Sciatic nerve (tissue), 2 donors: Measurements from ENCODE around the gene C9orf153. TPM values are rescaled to one million over a fixed set of nuclear protein-coding genes. Genes with fewer than 3 reads are reported as not detected.
A peak's percentile ranks its signal among the peaks of the same experiment; 100 is the strongest.
"Not testable (repeated sequence)": the region's sequence is repeated elsewhere in the genome, so short reads cannot be mapped to it uniquely, and the experiment has no call there.

Source experiments
- ATAC-seq: fragments of 200-7000 bp; cut with Tn5 transposase; one replicate; pipeline ENCODE4 v1.9.1; 2020; ENCODE audit warnings: mild to moderate bottlenecking, moderate library complexity
- DNase-seq: peaks from one replicate; pipeline ENCODE4 v3.0.0-alpha.2; 2020; ENCODE audit warnings: low spot score
- intact Hi-C: fragments of 100-400 bp; cut with DNase I; formaldehyde crosslinking; loops from one replicate; pipeline ENCODE4 v1.14.2; 2022
- total RNA-seq: library from RNA; stranded (reverse); fragmentation: NEBNext Ultra II Directional; extraction: Animal tissue kit (Norgen Biotek cat#: 25700); gene quantifications from one replicate; pipeline ENCODE4 v1.2.1, GENCODE V29; 2021
- donor health status: DM: no; HTN: no; CAD: no.
- donor health status: DM: no; HTN: no; CAD: no.

C9orf153 gene
- total RNA-seq, 1 donor from 2014 or later: 0.98 TPM

GRCh38 chr9:86202338-86202882 is 57.0 kb downstream of the C9orf153 start:
- DNase-seq (no peak), ATAC-seq (peak; percentile 75)
- intact Hi-C loops: no loop called here

GRCh38 chr9:86201474-86202337 is 57.8 kb downstream of the C9orf153 start:
- DNase-seq (no peak), ATAC-seq (no peak)
- intact Hi-C loops: no loop called here

- ATAC-seq: no peak
- no peak for DNase-seq
- intact Hi-C loops: no loop called here
Measured at GRCh38 chr9:86200599-86201162, 58.8 kb downstream of the C9orf153 start.

- ATAC-seq (no peak), DNase-seq (no peak)
- intact Hi-C loops: no loop called here
Measured at GRCh38 chr9:86193088-86193487, 66.4 kb downstream of the C9orf153 start.

- ATAC-seq, DNase-seq, intact Hi-C loops: not testable (repeated sequence)
Measured at GRCh38 chr9:86190700-86191099, 68.8 kb downstream of the C9orf153 start.

- DNase-seq: no peak
- intact Hi-C loops: no loop called here
- ATAC-seq: no peak
Measured at GRCh38 chr9:86187121-86187520, 72.3 kb downstream of the C9orf153 start.

GRCh38 chr9:86186696-86187095 is 72.8 kb downstream of the C9orf153 start:
- DNase-seq (no peak), ATAC-seq (no peak)
- intact Hi-C loops: no loop called here

- intact Hi-C loops: no loop called here
- no peak for DNase-seq
- ATAC-seq: peak; percentile 61
Measured at GRCh38 chr9:86185872-86186271, 73.6 kb downstream of the C9orf153 start.

GRCh38 chr9:86184138-86184524 is 75.3 kb downstream of the C9orf153 start:
- intact Hi-C loops: no loop called here
- DNase-seq (no peak), ATAC-seq (no peak)

- DNase-seq (no peak), ATAC-seq (no peak)
- intact Hi-C loops: no loop called here
Measured at GRCh38 chr9:86183229-86184137, 76.0 kb downstream of the C9orf153 start.

- ATAC-seq: no peak
- no peak for DNase-seq
- intact Hi-C loops: no loop called here
Measured at GRCh38 chr9:86181379-86182315, 77.8 kb downstream of the C9orf153 start.

- intact Hi-C loops: no loop called here
- ATAC-seq: no peak
Measured at GRCh38 chr9:86178503-86178902, 81.0 kb downstream of the C9orf153 start.

GRCh38 chr9:86177995-86178394 is 81.5 kb downstream of the C9orf153 start:
- no peak for ATAC-seq
- DNase-seq: no peak
- intact Hi-C loops: no loop called here

More at GRCh38 chr9:86178503-86178902, 81.0 kb downstream of the C9orf153 start:
- DNase-seq: no peak

GRCh38 chr9:86176468-86176867 is 83.0 kb downstream of the C9orf153 start:
- intact Hi-C loops: no loop called here
- ATAC-seq: no peak
- no peak for DNase-seq

GRCh38 chr9:86175743-86176456 is 83.6 kb downstream of the C9orf153 start:
- intact Hi-C loops: no loop called here
- ATAC-seq: no peak

GRCh38 chr9:86175223-86175622 is 84.2 kb downstream of the C9orf153 start:
- DNase-seq: no peak
- ATAC-seq: no peak
- intact Hi-C loops: no loop called here

More at GRCh38 chr9:86175743-86176456, 83.6 kb downstream of the C9orf153 start:
- DNase-seq: no peak
